Measurements from ENCODE around the gene RECQL.
"Not testable (repeated sequence)": the region's sequence is repeated elsewhere in the genome, so short reads cannot be mapped to it uniquely, and the experiment has no call there.

Gene RECQL

DNA sequence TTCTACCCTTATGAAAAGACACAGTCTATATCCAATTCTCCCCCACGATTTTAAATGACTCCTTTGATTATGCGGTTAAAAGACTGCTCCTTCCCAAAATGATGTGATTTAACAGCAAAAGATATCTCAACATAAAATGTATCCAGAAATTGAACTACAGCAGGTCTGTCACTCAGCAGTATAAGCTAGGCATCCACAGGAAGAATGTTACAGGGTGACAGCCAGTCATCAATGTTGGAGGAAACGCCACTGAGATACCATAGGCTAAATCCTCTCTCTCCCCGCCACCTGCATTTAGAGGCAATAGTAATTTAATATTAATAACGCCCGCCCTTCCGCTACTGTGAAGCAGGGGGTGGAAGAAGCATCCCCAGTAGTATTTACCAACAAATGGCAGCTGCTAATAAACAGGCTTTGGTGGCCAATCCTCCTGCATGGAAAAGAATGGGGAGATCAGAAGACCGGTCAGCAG is 613 bp downstream of the RECQL start:
- DNase-seq, result no peak

DNA sequence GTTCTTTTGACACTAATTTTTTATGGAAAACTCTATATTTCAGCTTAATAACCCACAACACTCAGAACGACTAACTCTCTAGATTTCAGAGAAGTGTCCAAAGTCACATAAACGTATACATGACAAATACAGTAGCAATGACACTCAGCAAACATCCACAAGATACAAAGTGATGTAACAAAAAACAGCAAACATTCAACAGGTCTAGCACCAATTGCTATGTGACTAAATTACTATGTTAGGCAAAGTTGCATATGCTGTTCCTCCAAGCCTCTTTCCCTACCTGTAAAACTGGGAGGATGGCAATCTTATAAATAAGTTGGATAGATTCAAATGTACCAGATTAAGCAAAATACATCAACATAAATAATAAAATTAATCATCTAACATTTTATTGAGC is 1.7 kb downstream of the RECQL start:
- DNase-seq, result no peak

DNA sequence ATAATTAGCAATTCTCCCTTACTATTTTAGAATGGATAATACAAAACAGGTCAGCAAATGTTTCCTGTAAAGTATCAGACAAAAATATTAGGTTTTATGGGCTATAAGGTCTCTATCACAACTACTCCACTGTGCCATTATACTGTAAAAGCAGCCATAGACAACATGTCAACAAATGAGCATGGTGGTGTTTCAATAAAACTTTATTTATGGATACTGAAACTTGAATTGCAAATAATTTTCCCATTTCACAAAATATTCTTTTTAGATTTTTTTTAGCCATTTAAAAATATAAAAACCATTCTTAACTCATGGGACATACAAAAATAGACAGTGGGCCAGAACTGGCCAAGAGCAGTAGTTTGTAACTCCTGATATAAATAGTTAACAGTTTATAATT is 15.4 kb downstream of the RECQL start:
- DNase-seq, result no peak

DNA sequence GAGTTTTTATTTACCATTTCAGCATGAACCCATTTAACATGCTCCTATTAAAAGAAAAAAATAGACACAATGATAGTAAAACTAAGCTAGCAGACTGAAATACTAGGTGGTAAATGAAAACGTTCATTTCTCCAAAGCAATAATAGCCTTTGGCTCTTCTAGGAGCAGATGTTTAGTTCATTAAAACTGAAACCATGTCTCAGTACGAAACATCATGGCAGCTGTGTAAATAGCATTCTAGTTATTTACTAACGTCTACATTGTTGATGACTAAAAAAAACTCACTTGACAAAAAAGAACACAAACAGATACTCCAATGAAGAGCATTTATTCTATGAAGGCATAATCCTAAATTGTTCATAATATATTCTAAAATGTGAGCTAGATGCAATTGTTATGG is 17.9 kb downstream of the RECQL start:
- DNase-seq, result no peak

GRCh38 chr12:21478756-21479455 is 22.5 kb downstream of the RECQL start:
- DNase-seq, result no peak

DNA sequence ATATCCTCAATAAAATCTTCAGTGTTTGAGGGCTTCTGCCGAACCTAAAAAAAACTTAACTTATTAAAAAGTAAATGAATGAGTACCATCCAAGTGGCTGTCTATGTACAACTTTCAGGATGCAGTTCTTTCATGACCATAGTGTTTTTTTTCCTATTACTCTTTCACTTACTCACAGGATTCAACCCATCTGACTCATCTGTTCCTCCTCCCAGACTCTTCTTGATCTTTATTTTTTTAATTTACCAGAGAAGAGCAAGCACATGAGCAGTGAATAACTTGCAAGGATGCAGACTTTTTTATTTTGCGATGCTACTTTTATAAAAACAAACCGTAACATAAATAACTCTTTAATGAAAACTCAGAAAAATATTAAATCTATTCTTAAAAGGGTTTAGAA is 24.5 kb downstream of the RECQL start:
- no peak for DNase-seq

- no peak for DNase-seq
Measured at GRCh38 chr12:21475552-21475951, 25.9 kb downstream of the RECQL start.

- no peak for DNase-seq
Measured at GRCh38 chr12:21472197-21472823, 29.1 kb downstream of the RECQL start.

DNA sequence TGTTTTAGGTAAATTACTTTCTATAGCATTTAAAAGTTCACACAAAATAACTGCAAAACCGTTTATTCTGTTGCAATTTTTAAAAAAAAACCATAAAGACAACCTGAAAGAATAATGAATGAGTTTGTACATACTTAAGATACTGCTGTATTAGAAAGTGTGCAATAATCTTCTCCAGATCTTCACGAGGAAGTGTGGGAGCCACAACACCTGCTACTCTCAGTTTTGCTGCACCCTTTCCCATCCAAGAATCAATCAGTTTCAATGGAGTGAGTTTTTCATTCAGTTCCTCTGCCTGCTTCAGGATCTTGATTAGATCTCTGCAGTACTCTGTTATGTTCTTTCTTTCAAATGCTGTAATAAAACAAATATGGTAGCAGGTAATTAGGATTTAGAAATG is 30.1 kb downstream of the RECQL start:
- DNase-seq, result no peak

DNA sequence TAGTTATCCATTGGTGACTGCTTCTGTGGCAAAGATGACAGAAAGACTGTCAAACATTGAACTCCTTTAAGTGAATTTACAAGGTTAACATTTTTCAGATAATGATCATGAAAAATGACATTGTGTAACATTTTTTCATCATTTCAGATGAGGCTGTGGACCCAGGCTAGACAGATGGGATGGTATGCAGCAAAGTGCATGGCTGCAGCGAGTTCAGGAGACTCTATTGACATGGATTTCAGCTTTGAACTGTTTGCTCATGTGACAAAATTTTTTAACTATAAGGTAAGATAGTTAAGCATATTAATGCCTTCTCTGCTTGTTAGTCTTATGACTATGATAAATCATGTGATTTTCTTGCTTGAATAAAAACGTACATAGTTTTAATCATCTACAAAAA is 34.1 kb downstream of the RECQL start:
- DNase-seq, result not testable (repeated sequence)

DNA sequence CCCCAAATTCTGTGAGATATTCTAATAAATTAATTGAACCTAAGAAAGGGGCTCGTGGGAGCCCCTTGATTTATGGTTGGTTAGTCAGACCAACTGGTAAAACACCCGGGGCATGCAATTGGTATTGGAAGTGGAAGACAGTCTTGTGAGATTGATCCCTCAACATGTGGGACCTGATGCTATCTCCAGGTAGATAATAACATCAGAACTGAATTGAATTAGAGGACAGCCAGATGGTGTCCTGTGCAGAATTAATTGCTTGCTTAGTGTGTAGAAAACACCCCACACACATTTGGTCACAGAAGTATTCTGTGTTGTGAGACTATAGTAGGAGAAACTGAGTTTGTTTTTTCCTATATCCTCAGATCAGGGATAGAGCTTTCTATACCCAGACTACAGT is 42.0 kb downstream of the RECQL start:
- no peak for DNase-seq

- no peak for DNase-seq
Measured at GRCh38 chr12:21456291-21456780, 45.1 kb downstream of the RECQL start.

DNA sequence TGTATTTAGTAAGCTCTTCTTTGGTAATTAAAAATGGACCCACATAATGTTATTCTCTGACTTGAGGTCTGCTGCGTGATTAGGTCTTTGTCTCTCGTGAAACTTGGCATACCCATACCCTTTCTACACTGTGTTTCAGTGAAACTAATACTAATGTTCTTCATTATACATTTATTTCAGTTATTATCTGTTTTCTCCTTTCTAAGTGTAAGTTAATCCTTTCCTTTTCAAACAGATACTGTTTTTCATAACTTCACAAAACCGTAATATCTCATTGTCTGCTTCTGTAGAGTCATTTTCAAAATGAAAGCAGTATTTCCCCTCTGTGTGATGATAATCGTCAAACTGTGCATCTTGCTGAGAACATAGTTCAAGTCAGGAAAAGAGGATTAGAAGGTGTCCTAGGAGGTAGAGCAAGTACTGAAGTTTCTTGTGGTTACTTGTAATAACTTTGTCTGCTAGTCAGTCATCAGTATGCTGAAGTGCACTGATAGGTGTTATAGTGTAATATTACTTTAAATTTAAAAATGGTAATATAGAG is 48.1 kb downstream of the RECQL start:
- no peak for DNase-seq

DNA sequence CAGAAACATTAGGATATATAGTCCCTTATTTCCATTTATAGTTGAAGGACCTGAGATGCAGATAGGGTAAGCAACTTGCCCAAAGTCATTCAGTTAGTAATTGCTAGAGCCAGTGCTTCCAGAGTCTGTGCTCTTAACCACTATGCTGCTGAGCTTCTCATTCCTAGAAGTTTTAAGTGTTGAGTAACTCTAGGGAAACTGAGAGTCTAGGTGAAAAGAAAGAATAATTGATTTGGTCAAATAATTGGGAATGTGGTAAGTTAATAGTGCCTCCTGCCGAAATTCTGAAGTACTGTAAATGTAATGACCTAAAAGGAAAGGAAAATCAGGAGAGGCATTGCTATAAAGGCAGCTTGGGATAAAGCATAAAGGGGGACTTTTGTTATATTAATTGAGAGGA is 49.9 kb downstream of the RECQL start:
- DNase-seq, result peak in 1 of 2 experiments; percentile 22

GRCh38 chr12:21444193-21445146 is 57.0 kb downstream of the RECQL start:
- no peak for DNase-seq

- DNase-seq, result no peak
Measured at GRCh38 chr12:21439347-21439746, 62.1 kb downstream of the RECQL start.

GRCh38 chr12:21438643-21439042 is 62.8 kb downstream of the RECQL start:
- no peak for DNase-seq

DNA sequence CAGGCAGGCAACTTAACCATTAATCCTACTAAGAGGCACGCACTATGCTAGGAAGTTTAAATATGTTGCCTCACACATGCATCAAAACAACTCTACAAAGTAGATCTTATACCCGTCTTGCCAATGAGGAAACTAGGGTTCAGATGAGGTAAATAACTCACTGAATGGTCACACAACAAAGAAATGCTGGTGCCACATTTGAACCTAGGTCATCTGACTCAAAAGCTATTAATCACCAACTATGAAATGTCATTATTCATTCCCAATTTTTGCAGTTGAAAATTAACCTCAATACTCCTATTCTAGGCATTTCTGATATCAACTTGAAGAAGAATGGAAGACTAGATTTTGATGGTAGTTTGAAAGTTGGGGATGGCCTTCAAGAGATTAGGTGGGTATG is 66.7 kb downstream of the RECQL start:
- DNase-seq, result no peak

DNA sequence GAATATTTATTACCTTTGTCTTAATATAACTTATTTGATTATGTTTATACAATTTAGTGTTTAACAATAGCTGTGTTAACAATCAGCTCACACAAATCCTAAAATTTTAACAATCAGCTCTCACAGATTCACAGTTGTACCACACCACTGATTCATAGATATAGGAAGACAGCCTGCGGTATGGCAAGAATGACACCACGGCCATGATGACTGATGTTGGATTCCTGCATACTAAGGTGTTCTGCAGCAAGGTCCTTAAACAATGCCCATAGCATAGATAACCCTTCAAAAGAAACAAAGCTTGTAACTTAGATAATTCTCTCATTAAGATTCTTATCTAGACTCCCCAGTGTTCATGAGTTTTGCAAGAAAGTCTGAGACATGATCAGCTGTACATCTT is 67.9 kb downstream of the RECQL start:
- DNase-seq, result no peak

- DNase-seq, result no peak
Measured at GRCh38 chr12:21429994-21430393, 71.4 kb downstream of the RECQL start.

DNA sequence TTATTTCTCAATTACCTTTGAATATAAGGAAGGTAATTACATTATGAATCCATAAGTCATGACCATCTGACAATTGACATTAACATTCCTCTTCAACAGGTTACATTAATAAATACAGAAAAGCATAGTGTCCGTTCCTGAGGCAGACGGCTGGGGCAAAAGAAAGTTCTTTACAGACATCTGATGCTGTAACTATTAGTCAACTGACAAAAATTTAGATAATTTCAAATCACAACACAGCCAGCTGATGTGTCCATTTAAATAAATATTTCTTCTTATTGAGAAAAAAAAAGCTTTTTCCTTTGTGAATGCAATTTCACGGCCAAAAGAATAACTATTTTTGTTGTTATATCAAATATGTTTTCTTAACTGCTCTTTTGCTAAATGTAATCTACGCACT is 73.2 kb downstream of the RECQL start:
- no peak for DNase-seq

- not testable (repeated sequence) for DNase-seq
Measured at GRCh38 chr12:21419009-21419699, 82.3 kb downstream of the RECQL start.

All from SW 1271 (cell line).